HL-60/S4 (cell line): ENCODE results near the gene NDUFA13.

ENCODE experiments used
- in situ Hi-C: fragments of 300-500 bp; cut with MboI; formaldehyde crosslinking; loops from 2 replicates; pipeline ENCODE4 v1.14.3; 2022; ENCODE audit warnings: low sequenced_read_pairs

Gene NDUFA13

DNA sequence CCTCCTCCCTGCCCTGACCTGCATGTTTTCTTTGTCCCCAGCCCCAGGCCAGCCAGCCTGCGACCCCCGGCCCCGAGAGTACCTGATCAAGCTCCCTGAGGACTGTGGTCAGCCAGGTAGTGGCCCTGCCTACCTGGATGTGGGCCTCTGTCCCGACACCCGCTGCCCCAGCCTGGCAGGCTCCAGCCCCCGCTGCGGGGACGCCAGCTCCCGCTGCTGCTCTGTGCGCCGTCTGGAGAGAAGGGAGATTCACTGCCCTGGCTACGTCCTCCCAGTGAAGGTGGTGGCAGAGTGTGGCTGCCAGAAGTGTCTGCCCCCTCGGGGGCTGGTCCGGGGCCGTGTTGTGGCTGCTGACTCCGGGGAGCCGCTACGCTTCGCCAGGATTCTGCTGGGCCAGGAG, 27.6 kb downstream of the NDUFA13 start:
- in situ Hi-C loops: loop anchor here (25.0 kb wide), 2 partner anchors 394 to 719 kb away; no protein-coding TSS in a partner anchor

DNA sequence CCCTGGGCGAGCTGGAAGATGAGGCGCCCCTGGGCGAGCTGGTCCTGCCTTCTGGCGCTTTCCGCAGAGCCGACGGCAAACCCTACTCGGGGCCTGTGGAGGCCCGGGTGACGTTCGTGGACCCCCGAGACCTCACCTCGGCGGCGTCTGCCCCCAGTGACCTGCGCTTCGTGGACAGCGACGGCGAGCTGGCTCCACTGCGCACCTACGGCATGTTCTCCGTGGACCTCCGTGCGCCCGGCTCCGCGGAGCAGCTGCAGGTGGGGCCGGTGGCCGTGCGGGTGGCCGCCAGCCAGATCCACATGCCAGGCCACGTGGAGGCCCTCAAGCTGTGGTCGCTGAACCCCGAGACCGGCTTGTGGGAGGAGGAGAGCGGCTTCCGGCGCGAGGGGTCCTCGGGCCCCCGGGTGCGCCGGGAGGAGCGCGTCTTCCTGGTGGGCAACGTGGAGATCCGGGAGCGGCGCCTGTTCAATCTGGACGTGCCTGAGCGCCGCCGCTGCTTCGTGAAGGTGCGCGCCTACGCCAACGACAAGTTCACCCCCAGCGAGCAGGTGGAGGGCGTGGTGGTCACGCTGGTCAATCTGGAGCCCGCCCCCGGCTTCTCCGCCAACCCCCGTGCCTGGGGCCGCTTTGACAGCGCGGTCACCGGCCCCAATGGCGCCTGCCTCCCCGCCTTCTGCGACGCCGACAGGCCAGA, 28.4 kb downstream of the NDUFA13 start:
- in situ Hi-C loops: loop anchor here (25.0 kb wide), 2 partner anchors 393 to 718 kb away; no protein-coding TSS in a partner anchor

DNA sequence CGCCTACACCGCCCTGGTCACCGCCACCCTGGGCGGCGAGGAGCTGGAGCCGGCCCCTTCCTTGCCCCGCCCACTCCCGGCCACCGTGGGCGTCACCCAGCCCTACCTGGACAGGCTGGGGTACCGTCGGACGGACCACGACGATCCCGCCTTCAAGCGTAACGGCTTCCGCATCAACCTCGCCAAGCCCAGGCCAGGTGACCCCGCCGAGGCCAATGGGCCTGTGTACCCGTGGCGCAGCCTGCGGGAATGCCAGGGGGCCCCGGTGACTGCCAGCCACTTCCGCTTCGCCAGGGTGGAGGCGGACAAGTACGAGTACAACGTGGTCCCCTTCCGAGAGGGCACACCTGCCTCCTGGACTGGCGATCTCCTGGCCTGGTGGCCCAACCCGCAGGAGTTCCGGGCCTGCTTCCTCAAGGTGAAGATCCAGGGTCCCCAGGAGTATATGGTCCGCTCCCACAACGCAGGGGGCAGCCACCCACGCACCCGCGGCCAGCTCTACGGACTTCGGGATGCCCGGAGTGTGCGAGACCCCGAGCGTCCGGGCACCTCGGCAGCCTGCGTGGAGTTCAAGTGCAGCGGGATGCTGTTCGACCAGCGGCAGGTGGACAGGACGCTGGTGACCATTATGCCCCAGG, 29.0 kb downstream of the NDUFA13 start:
- in situ Hi-C loops: loop anchor here (25.0 kb wide), 2 partner anchors 392 to 717 kb away; no protein-coding TSS in a partner anchor

DNA sequence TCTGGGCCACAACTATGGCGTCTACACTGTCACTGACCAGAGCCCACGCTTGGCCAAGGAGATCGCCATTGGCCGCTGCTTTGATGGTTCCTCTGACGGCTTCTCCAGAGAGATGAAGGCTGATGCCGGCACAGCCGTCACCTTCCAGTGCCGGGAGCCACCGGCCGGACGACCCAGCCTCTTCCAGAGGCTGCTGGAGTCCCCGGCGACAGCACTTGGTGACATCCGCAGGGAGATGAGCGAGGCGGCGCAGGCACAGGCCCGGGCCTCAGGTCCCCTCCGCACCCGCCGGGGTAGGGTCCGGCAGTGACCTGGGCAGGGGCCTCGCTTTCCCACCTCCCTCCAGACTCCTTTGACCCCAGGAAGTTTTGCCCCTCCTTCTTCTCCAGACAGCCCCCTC, 29.7 kb downstream of the NDUFA13 start:
- in situ Hi-C loops: loop anchor here (25.0 kb wide), 2 partner anchors 392 to 717 kb away; no protein-coding TSS in a partner anchor

DNA sequence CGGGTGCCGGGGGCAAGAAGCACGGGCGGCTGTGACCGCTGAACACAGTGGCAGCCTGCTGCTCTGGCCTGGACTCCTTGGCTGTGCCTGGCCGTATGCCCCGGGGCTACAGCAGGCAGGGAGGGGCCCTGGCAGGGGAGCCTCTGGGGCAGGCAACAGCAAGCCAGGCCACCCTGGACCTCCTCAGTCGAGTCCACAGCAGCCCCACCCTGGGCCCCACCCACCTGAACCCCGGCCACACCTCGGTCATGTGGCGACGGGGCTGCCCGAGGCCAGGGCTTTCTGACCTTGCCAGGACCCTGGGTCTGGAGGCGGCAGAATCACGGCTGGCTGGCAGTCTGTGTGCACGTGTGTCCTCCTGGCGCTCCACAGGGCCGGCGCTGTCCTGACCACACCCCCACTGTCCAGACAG, 30.7 kb downstream of the NDUFA13 start:
- in situ Hi-C loops: loop anchor here (25.0 kb wide), 2 partner anchors 391 to 716 kb away; no protein-coding TSS in a partner anchor

DNA sequence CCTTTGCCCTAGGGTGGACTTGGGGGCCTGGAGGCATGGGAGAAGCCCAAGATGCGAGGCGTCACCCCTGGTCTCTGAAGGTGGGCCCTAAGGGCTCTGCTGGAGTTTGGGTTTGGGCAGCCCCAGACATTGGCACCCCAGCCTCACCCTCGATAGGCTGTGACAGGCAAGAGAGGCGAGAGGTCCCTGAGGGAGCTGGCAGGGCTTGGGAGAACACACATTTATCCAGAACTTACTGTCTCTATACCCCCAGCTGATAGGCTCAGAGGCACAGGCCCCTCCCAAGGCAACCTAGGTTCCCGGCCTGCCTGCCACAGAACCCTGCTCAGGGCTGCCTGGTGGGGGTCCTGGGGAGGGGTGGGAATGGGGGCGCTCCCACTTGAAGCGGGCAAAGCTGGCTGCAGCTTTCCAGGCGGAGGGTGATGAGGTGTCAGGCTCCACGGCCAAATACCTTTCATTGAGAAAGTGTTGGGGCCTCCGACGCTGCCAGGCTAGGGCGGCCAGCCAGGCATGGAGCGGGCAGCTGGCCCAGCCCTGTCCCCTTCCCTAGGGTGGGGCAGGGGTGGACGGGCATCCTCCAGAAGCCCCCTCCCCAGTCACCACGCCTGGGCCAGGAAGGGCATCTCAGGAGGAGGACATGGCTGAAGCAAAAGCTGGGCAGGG, 31.8 kb downstream of the NDUFA13 start:
- in situ Hi-C loops: loop anchor here (25.0 kb wide), 2 partner anchors 389 to 714 kb away; no protein-coding TSS in a partner anchor

DNA sequence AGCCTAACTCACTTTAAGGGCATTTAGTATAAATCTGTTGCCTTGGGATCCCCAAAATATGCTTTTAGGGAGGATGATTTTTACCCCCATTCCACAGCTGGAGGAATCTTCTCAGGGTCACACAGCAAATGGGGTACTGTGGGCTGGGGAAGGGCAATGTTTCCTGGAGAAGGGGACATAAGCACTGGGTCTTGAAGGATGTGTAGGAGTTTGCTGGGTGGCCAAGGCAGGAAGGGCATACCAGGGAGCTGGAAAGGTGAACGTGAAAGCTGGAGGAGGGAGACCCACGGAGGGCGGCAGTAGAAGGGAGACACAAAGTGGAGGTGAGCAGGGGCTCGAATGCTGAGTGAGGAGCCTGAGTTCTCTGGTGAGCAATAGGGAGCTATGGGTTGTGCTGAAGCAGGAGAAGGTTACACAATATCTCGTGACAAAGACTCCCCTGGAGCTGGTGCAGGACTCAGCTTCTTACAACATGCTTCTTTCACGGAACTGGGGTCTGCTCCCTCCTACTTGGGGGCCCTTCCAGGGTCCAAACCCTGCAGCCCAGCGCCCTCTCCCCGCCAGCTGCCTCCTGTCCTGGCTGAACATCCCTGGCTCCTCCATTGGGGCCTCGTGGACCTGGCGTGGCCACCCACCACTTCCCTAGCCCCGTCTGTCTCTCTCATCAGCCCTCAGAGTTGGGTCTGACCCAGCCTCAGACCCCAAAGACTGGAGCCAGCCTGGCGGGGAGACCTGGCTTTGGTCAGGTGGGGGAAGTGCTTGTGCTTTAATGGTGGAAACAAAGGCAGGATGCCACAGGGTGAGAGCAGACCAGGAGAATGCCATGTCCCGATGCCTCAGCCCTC, 33.1 kb downstream of the NDUFA13 start:
- in situ Hi-C loops: loop anchor here (25.0 kb wide), 2 partner anchors 388 to 713 kb away; no protein-coding TSS in a partner anchor

DNA sequence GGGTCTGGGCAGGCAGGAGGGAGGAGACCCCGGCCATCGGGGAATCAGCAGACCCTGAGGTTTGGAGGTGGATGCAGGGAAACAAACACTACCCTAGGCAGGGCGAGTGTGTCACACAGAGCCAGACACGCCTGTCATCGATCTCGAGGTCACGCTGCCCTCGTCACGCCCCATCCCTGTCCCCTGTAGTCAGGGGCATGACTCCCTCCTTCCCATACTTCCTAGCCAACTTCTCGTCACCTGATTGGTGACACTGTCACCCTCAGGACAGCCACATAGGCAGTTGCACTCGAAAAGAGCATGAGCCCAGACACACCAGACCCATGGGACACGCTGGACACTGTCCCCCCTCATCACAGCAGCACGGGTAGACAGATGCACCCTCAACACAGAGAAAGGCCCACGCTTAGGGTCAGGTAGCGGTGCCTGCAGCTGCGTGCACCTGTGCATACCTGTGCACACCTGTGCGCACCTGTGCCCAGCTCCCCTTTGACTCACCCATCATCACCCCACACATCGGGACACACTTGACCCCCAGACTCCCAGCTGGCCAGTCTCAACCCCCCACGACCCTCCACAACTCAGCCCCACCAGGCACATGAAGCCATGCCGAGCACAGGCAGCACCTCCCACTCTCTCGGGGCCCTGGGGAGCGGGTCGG, 33.9 kb downstream of the NDUFA13 start:
- in situ Hi-C loops: loop anchor here (25.0 kb wide), 2 partner anchors 387 to 712 kb away; no protein-coding TSS in a partner anchor

DNA sequence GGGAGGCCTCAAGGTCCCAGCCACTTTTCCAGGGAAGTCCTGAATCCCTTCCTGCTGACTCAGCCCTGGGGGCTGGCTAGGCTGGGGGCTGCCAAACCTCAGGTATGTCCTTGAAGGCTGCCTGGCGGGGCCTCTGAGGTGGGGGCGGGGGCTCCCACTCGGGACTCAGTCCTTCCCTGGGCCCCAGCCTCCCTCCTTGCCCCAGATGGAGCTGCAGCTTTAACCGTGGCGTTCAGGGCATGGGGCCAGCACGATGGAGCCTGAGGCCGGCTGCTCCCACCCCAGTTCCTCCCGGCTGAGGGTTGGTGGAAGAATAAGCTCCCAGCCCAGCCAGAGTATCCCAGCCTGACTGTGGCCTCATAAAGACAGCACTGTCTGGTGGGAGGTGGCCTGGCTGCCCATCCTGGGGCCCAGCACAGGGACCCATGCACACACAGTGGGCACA, 34.5 kb downstream of the NDUFA13 start:
- in situ Hi-C loops: no loop called here

DNA sequence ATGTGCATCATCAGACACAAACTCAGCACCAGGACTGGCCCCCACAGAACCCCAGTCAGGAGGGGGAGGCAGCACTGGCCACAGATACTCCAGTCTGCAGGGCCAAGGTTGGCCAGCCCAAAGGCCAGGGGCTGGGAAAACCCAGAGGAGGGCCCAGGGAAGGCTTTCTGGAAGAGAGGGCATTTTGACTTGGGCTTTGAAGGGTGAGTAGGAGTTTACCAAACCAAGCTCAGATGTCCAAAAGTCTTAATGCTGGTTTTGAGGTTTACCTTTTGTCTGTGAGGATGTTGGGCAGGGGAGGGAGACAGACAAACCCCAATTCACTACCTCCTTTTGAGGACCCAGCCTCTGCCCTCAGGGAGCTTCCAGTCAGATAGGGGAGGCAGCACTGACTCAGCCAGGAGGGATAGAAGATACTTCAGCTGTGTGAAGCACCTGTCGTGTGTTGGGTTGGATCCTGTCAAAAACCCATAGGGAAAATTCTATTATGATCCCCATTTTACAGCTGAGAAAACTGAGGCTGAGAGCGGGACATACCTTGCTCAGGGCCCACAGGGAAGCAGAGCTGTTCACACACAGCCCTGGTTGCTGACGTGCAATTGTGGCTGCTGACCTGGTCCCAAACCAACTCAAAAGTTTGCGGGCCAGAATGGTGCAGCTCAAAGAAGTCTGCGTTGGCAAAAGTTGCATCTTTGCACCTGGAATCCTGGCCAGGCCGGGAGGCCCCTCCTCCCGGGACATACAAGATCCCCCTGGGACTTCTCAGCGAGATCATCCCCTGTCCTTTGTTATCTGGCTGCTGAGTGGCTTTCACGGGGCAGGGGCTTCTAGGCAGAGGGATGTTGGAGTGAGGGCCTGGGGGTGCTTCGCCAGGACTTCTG, 35.2 kb downstream of the NDUFA13 start:
- in situ Hi-C loops: no loop called here

DNA sequence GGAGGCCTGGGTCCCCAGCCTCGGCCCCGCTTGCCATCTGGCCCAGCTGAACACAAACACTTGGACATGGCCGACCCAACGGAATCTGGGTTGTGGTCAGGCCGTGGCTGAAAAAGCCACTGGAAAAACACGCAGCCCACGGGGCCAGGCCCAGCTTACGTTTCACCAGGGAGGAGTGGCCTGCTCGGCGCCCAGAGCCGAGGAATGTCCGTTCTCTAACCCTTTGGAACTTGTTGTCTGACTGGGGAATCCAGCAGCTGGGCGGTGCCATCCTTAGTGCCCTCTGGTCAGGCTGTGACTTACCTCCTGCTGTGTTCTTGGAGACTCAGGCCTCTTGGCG, 35.8 kb downstream of the NDUFA13 start:
- in situ Hi-C loops: no loop called here

DNA sequence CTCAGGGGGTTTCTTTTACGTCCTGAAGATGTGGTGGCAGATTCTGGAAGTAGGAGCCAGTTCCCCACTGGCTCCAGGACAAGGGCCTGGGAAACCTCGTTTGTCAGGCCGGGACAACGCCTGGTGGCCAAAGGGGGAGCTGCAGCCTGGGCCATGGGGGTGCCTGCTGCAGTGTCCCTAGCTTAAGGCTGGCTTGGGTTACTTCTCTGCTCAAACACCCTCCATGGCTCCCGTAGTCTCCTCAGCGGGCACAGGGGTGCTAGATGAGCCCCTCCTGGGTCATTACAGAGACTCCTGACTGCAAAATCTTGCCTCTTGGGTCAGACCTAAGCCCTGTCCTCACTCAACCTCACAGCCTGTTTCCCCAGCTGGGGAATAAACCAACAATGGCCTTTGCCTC, 36.8 kb downstream of the NDUFA13 start:
- in situ Hi-C loops: no loop called here

DNA sequence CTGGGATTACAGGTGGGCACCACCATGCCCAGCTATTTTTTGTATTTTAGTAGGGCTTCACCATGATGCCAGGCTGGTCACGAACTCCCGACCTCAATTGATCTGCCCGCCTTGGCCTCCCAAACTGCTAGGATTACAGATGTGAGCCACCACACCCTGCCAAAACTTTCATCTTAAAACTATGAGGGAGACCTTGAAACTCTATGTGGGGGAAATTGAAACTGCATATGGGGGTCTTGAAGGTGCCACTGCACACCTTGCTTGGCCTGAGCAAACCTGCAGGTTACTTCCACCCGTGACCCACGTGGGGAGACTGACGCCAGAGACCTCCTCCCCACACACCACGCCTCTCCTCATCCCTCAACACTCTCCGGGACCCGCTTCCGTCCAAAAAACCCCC, 37.6 kb downstream of the NDUFA13 start:
- in situ Hi-C loops: no loop called here

DNA sequence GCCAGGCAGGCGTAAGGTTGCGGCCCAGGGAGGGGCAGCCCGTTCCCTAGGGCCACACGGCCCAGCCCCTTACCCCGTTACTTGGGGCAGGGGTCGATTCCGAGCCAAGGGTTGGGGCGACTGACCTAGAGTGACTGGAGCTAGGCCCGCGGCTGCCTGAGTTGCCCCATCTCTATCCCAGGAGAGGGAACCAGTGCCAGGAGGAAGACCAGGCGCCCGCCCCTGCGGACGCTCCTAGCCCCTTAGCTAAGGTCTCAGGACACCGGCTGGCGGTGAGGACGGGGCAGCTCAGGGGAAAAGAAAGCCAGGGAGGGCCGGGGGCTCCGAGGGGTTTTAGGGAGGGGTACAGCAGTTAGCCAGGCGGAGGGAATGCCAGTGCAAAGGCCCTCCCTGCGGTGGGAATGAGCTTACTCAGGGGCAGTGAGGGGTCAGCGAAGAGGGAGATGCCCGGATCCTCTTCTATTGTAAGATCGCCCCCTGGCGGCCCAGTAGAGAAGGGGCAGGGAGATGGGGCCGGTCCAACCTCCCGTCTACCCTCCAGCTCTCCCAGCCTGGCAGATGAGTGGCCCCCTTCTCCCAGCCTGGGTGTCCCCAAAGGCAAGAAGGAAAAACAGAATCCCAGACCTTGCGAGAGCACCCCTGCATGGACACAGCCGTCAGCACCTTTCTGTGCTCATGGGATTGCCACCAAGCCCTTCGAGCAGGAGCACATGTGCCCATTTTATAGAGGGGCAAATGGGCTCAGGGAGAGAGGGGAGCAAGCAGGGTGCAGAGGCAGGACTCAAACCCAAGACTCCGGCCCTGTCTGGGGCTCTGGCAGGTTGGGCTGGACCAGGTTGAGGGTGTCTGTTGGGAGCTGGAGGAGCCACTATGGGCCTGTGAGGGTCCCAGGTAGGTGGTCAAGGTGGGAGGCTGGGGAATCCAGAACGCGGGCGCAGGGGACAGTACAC, 38.3 kb downstream of the NDUFA13 start:
- in situ Hi-C loops: no loop called here

DNA sequence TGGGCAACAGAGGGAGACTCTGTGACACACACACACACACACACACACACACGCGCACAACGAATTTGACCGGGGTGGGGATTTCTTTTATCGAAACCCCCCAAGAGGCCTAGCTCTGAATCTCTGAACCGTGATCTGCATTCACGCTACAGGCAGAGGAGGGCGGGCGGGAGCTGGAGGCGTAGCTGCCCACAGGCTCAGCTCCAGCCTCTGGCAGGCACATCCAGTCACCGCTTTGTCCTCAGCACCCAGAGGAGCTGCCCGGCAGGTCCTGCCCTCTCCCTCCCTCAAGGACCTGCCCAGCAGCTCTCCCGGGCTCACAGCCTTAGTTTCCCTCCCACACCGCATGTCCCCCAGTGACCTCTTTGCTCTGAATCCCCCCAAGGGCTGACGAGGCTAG, 42.0 kb downstream of the NDUFA13 start:
- in situ Hi-C loops: no loop called here

DNA sequence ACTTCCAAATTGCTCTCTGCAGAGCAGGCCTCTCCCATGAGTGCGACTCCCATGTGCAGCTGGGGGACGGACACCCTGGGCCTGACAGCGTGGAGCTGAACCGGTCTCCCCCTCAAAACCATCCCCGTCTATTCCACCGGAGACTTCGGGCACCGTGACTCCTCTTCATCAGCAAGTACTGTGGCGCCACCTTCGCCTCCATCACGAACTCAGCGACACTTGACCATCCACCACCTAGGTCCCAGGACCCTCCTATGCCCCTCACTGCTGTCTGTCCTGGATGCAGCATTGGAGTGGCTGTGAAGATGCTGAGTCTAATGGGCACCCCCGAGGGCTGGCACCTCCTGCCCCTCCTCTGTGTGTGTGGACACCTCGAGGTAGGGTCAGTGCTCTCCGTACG, 42.6 kb downstream of the NDUFA13 start:
- in situ Hi-C loops: no loop called here

DNA sequence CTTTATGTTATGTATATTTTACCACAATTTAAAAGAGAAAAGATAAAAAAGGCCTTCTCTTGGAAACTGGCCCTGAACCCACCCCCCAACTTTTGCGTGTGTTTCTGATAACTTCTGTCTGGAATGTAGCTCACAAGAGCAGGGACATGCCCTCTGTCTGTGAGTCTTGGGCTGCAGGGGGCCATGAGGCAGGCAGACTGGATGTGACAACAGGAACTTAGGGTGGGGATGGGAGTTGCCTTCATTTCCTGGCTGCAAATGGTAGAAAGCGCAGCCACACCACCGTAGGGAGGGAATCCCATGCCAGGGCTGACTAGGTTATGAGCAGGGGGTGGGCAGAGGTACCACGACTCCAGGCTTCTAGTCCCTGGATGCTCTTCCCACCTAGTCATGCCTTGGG, 43.9 kb downstream of the NDUFA13 start:
- in situ Hi-C loops: no loop called here
